ENCODE data around the gene GSG1L2.
A peak's percentile ranks its signal among the peaks of the same experiment; 100 is the strongest.

The GSG1L2 gene

DNA sequence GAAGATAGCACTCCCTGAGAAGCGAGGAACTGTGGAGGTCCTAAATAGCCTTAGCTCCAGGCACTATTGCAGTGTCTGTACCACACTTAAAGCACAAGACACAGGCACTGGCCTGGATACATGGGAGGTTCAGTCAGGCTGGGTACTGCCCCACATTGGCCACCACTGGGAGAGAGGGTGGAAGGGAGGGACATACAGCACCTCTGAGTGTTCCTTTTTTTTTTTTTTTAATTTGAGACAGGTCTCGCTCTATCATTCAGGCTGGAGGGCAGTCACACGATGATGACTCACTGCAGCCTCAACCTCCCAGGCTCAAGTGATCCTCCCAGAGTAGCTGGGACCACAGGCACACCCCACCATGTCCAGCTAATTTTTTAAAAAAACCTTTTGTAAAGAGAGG is 1.4 kb downstream of the GSG1L2 start:
- H2AK5ac ChIP-seq (ENCODE audit: low read length, severe bottlenecking) = no peak overlapping the region
- no peak overlapping the region for H3K14ac ChIP-seq (ENCODE audit: low read length in 2 of 2)
- peaks cover 2% of the 10 kb centered on the region for H3K4me1 ChIP-seq (ENCODE audit: control insufficient read depth, insufficient read depth, low read depth, low read length)
- H3K9ac ChIP-seq (ENCODE audit: low read length) = no peak overlapping the region
- no peak for DNase-seq
- H3K27me3 ChIP-seq (ENCODE audit: control insufficient read depth in 1 of 2, insufficient read depth in 1 of 2, low read length in 2 of 2) = peaks cover 0 to 27% of the 10 kb centered on the region in 2 experiments
- H3K23ac ChIP-seq (ENCODE audit: low read length in 2 of 2) = no peak overlapping the region
- H3K4me2 ChIP-seq (ENCODE audit: low read length, poor library complexity, severe bottlenecking) = no peak overlapping the region
- no peak overlapping the region for H2BK12ac ChIP-seq (ENCODE audit: low read length in 2 of 2)
- no peak overlapping the region for H3K4ac ChIP-seq (ENCODE audit: low read depth in 1 of 2, low read length in 2 of 2)
- no peak overlapping the region for H2AFZ ChIP-seq (ENCODE audit: low read depth, low read length)
- H2BK15ac ChIP-seq (ENCODE audit: low read depth, poor library complexity, severe bottlenecking) = no peak overlapping the region
- H3K18ac ChIP-seq (ENCODE audit: low read depth in 1 of 2, low read length in 2 of 2) = no peak overlapping the region
- no peaks in the 10 kb centered on the region for H3K79me1 ChIP-seq (replicated peaks; ENCODE audit: low read length, poor library complexity, severe bottlenecking)
- H3K4me3 ChIP-seq (ENCODE audit: insufficient read depth in 1 of 2, low read depth in 1 of 2, low read length in 2 of 2) = no peak overlapping the region
- H3K36me3 ChIP-seq (ENCODE audit: control insufficient read depth in 1 of 2, insufficient read depth in 2 of 2, low read depth in 1 of 2, low read length in 2 of 2) = no peaks in the 10 kb centered on the region
- no peaks in the 10 kb centered on the region for H3K9me3 ChIP-seq (ENCODE audit: control insufficient read depth, low read length)
- H2BK5ac ChIP-seq (ENCODE audit: low read depth, low read length, poor library complexity, severe bottlenecking) = no peak overlapping the region
- no peak overlapping the region for H4K91ac ChIP-seq (ENCODE audit: low read length)
- no peak overlapping the region for H4K8ac ChIP-seq (ENCODE audit: low read length)
- no peak overlapping the region for H2BK120ac ChIP-seq (ENCODE audit: low read depth, low read length)
- H3K27ac ChIP-seq (ENCODE audit: low read length, poor library complexity, severe bottlenecking) = no peak overlapping the region
- 79% methylated on average over 3 of the region's 3 CpGs for WGBS

DNA sequence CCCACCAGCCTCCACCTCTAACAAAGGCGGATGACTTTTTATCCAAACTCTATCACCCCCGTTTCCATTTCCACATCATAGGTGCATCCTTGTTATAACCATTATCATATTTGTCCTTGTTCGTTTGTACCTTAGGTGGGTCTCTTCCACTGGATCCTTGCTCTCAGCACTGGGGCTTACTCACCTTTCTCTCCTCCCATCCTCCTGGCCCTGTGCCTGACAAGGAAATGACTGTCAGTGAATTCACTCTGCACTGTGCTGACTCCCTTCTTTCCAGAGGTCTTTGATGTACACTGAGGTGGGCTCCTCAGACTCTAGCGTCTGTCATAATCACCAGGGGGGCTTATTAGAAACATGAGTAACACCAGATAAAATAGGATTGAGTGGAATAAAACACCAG is 3.1 kb downstream of the GSG1L2 start:
- no peak overlapping the region for H3K4me3 ChIP-seq (ENCODE audit: insufficient read depth in 1 of 2, low read depth in 1 of 2, low read length in 2 of 2)
- no peak overlapping the region for H3K23ac ChIP-seq (ENCODE audit: low read length in 2 of 2)
- no peak overlapping the region for H2BK15ac ChIP-seq (ENCODE audit: low read depth, poor library complexity, severe bottlenecking)
- H3K4me2 ChIP-seq (ENCODE audit: low read length, poor library complexity, severe bottlenecking) = no peak overlapping the region
- H3K36me3 ChIP-seq (ENCODE audit: control insufficient read depth in 1 of 2, insufficient read depth in 2 of 2, low read depth in 1 of 2, low read length in 2 of 2) = no peaks in the 10 kb centered on the region
- H3K14ac ChIP-seq (ENCODE audit: low read length in 2 of 2) = no peak overlapping the region
- no peaks in the 10 kb centered on the region for H3K9me3 ChIP-seq (ENCODE audit: control insufficient read depth, low read length)
- no peak overlapping the region for H2BK120ac ChIP-seq (ENCODE audit: low read depth, low read length)
- H2AFZ ChIP-seq (ENCODE audit: low read depth, low read length) = no peak overlapping the region
- H4K91ac ChIP-seq (ENCODE audit: low read length) = no peak overlapping the region
- H2BK5ac ChIP-seq (ENCODE audit: low read depth, low read length, poor library complexity, severe bottlenecking) = no peak overlapping the region
- H3K27me3 ChIP-seq (ENCODE audit: control insufficient read depth in 1 of 2, insufficient read depth in 1 of 2, low read length in 2 of 2) = peaks cover 0 to 16% of the 10 kb centered on the region in 2 experiments
- H3K27ac ChIP-seq (ENCODE audit: low read length, poor library complexity, severe bottlenecking) = no peak overlapping the region
- H3K4me1 ChIP-seq (ENCODE audit: control insufficient read depth, insufficient read depth, low read depth, low read length) = peaks cover 2% of the 10 kb centered on the region
- no peak overlapping the region for H4K8ac ChIP-seq (ENCODE audit: low read length)
- H3K4ac ChIP-seq (ENCODE audit: low read depth in 1 of 2, low read length in 2 of 2) = no peak overlapping the region
- no peak overlapping the region for H2BK12ac ChIP-seq (ENCODE audit: low read length in 2 of 2)
- H3K79me1 ChIP-seq (replicated peaks; ENCODE audit: low read length, poor library complexity, severe bottlenecking) = no peaks in the 10 kb centered on the region
- DNase-seq = no peak
- 64% methylated on average over 4 of the region's 4 CpGs for WGBS
- no peak overlapping the region for H3K18ac ChIP-seq (ENCODE audit: low read depth in 1 of 2, low read length in 2 of 2)
- H3K9ac ChIP-seq (ENCODE audit: low read length) = no peak overlapping the region
- H2AK5ac ChIP-seq (ENCODE audit: low read length, severe bottlenecking) = peak overlapping the region; percentile 29

DNA sequence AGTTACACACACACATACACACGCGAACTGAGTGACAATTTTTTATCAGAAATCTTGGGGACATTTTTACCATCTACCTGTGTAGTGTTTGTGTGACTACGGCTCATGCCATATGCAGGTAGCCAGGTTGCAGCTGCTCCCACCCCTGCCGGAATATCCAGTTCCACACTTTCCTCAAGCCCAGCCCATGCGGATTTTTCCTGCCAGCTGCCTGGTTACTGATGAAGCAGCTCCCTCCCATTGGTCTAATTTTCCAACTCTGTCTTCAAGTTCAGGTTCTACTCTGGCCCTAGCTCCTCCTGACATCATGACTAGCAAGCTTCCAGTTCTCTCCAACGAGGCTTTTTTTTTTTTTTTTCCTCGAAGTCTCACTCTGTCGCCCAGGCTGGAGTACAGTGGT is 4.8 kb downstream of the GSG1L2 start:
- H3K27me3 ChIP-seq (ENCODE audit: control insufficient read depth in 1 of 2, insufficient read depth in 1 of 2, low read length in 2 of 2) = peaks cover 0 to 16% of the 10 kb centered on the region in 2 experiments
- H3K4me2 ChIP-seq (ENCODE audit: low read length, poor library complexity, severe bottlenecking) = no peak overlapping the region

DNA sequence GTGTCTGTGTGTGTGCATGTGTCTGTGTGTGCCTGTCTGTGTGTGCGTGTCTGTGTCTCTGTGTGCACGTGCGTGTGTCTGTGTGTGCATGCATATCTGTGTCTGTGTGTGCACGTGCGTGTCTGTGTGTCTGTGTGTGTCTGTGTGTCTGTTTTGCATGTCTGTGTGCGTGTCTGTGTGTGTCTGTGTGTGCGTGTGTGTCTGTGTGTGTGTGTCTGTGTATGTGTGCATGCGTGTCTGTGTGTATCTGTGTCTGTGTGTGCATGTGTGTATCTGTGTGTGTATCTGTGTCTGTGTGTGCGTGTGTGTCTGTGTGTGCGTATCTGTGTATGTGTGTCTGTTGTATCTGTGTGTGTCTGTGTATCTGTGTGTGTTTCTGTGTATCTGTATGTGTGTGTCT is 5.4 kb downstream of the GSG1L2 start:
- H3K36me3 ChIP-seq (ENCODE audit: control insufficient read depth in 1 of 2, insufficient read depth in 2 of 2, low read depth in 1 of 2, low read length in 2 of 2) = no peaks in the 10 kb centered on the region
- no peak overlapping the region for H2AK5ac ChIP-seq (ENCODE audit: low read length, severe bottlenecking)
- H3K4me1 ChIP-seq (ENCODE audit: control insufficient read depth, insufficient read depth, low read depth, low read length) = no peaks in the 10 kb centered on the region
- no peak overlapping the region for H3K4ac ChIP-seq (ENCODE audit: low read depth in 1 of 2, low read length in 2 of 2)
- no peak overlapping the region for H3K14ac ChIP-seq (ENCODE audit: low read length in 2 of 2)
- H3K9me3 ChIP-seq (ENCODE audit: control insufficient read depth, low read length) = no peaks in the 10 kb centered on the region
- H3K79me1 ChIP-seq (replicated peaks; ENCODE audit: low read length, poor library complexity, severe bottlenecking) = no peaks in the 10 kb centered on the region
- H3K23ac ChIP-seq (ENCODE audit: low read length in 2 of 2) = no peak overlapping the region
- H2BK12ac ChIP-seq (ENCODE audit: low read length in 2 of 2) = no peak overlapping the region
- H3K18ac ChIP-seq (ENCODE audit: low read depth in 1 of 2, low read length in 2 of 2) = no peak overlapping the region
- H2BK15ac ChIP-seq (ENCODE audit: low read depth, poor library complexity, severe bottlenecking) = no peak overlapping the region
- H4K91ac ChIP-seq (ENCODE audit: low read length) = no peak overlapping the region
- no peak overlapping the region for H2AFZ ChIP-seq (ENCODE audit: low read depth, low read length)
- H3K27me3 ChIP-seq (ENCODE audit: control insufficient read depth in 1 of 2, insufficient read depth in 1 of 2, low read length in 2 of 2) = peaks cover 0 to 17% of the 10 kb centered on the region in 2 experiments
- no peak overlapping the region for H3K4me3 ChIP-seq (ENCODE audit: insufficient read depth in 1 of 2, low read depth in 1 of 2, low read length in 2 of 2)
- H3K27ac ChIP-seq (ENCODE audit: low read length, poor library complexity, severe bottlenecking) = no peak overlapping the region
- 51% methylated on average over 10 of the region's 10 CpGs for WGBS
- H2BK5ac ChIP-seq (ENCODE audit: low read depth, low read length, poor library complexity, severe bottlenecking) = no peak overlapping the region
- H3K9ac ChIP-seq (ENCODE audit: low read length) = no peak overlapping the region
- H2BK120ac ChIP-seq (ENCODE audit: low read depth, low read length) = no peak overlapping the region
- no peak for DNase-seq
- H3K4me2 ChIP-seq (ENCODE audit: low read length, poor library complexity, severe bottlenecking) = no peak overlapping the region
- no peak overlapping the region for H4K8ac ChIP-seq (ENCODE audit: low read length)

More for the DNA sequence above, 4.8 kb downstream of the GSG1L2 start:
- Histone ChIP-seq H3K4me1 (ENCODE audit: control insufficient read depth, insufficient read depth, low read depth, low read length) (peaks cover 2% of the 10 kb centered on the region), H3K18ac (ENCODE audit: low read depth in 1 of 2, low read length in 2 of 2) (no peak overlapping the region), H4K8ac (ENCODE audit: low read length) (no peak overlapping the region), H3K4me3 (ENCODE audit: insufficient read depth in 1 of 2, low read depth in 1 of 2, low read length in 2 of 2) (no peak overlapping the region), H2BK12ac (ENCODE audit: low read length in 2 of 2) (no peak overlapping the region), H3K36me3 (ENCODE audit: control insufficient read depth in 1 of 2, insufficient read depth in 2 of 2, low read depth in 1 of 2, low read length in 2 of 2) (no peaks in the 10 kb centered on the region), H3K23ac (ENCODE audit: low read length in 2 of 2) (no peak overlapping the region), H3K79me1 (replicated peaks; ENCODE audit: low read length, poor library complexity, severe bottlenecking) (no peaks in the 10 kb centered on the region), H3K14ac (ENCODE audit: low read length in 2 of 2) (no peak overlapping the region), H3K27ac (ENCODE audit: low read length, poor library complexity, severe bottlenecking) (no peak overlapping the region), H3K4ac (ENCODE audit: low read depth in 1 of 2, low read length in 2 of 2) (no peak overlapping the region), H2BK15ac (ENCODE audit: low read depth, poor library complexity, severe bottlenecking) (no peak overlapping the region), H2AK5ac (ENCODE audit: low read length, severe bottlenecking) (no peak overlapping the region), H2AFZ (ENCODE audit: low read depth, low read length) (no peak overlapping the region), H4K91ac (ENCODE audit: low read length) (no peak overlapping the region), H3K9ac (ENCODE audit: low read length) (no peak overlapping the region), H3K9me3 (ENCODE audit: control insufficient read depth, low read length) (no peaks in the 10 kb centered on the region), H2BK5ac (ENCODE audit: low read depth, low read length, poor library complexity, severe bottlenecking) (no peak overlapping the region), H2BK120ac (ENCODE audit: low read depth, low read length) (no peak overlapping the region)
- peak; percentile 76 for DNase-seq
- WGBS = 75% methylated on average over 8 of the region's 8 CpGs

Data from mesenchymal stem cell (in vitro differentiated cells and primary cell).